Measurements from ENCODE around the gene ZNF282. TPM values are rescaled to one million over a fixed set of nuclear protein-coding genes. Genes with fewer than 3 reads are reported as not detected.
"Not testable (repeated sequence)": the region's sequence is repeated elsewhere in the genome, so short reads cannot be mapped to it uniquely, and the experiment has no call there.

Gene ZNF282
- total RNA-seq, 1 donor, result 15.5 TPM

GRCh38 chr7:149223176-149223575, 27.8 kb downstream of the ZNF282 start:
- DNase-seq (ENCODE audit: low read depth), result no peak
- no peak for TF ChIP-seq CTCF (IDR thresholded peaks at IDR 0.05; ENCODE audit: insufficient read depth, low read length)
- no peak overlapping the region for H3K4me3 ChIP-seq (ENCODE audit: low read depth, low read length)

GRCh38 chr7:149223761-149224160, 28.4 kb downstream of the ZNF282 start:
- no peak for TF ChIP-seq CTCF (IDR thresholded peaks at IDR 0.05; ENCODE audit: insufficient read depth, low read length)
- H3K4me3 ChIP-seq (ENCODE audit: low read depth, low read length), result no peak overlapping the region
- no peak for DNase-seq (ENCODE audit: low read depth)

GRCh38 chr7:149224352-149224751, 29.0 kb downstream of the ZNF282 start:
- no peak overlapping the region for H3K4me3 ChIP-seq (ENCODE audit: low read depth, low read length)
- TF ChIP-seq CTCF (IDR thresholded peaks at IDR 0.05; ENCODE audit: insufficient read depth, low read length), result no peak
- DNase-seq (ENCODE audit: low read depth), result no peak

- DNase-seq (ENCODE audit: low read depth), result no peak
- no peak overlapping the region for H3K4me3 ChIP-seq (ENCODE audit: low read depth, low read length)
- TF ChIP-seq CTCF (IDR thresholded peaks at IDR 0.05; ENCODE audit: insufficient read depth, low read length), result no peak
Observed at GRCh38 chr7:149225106-149225505, 29.8 kb downstream of the ZNF282 start.

GRCh38 chr7:149225656-149226055, 30.3 kb downstream of the ZNF282 start:
- H3K4me3 ChIP-seq (ENCODE audit: low read depth, low read length), result no peak overlapping the region
- TF ChIP-seq CTCF (IDR thresholded peaks at IDR 0.05; ENCODE audit: insufficient read depth, low read length), result no peak
- no peak for DNase-seq (ENCODE audit: low read depth)

- not testable (repeated sequence) for DNase-seq (ENCODE audit: low read depth); H3K4me3 ChIP-seq (ENCODE audit: low read depth, low read length)
Observed at GRCh38 chr7:149226366-149226765, 31.0 kb downstream of the ZNF282 start.

- no peak for DNase-seq (ENCODE audit: low read depth)
- H3K4me3 ChIP-seq (ENCODE audit: low read depth, low read length), result no peak overlapping the region
- no peak for TF ChIP-seq CTCF (IDR thresholded peaks at IDR 0.05; ENCODE audit: insufficient read depth, low read length)
Observed at GRCh38 chr7:149226840-149227494, 31.6 kb downstream of the ZNF282 start.

Data from fibroblast of the aortic adventitia (primary cell).